Astrocyte of the cerebellum (primary cell): ENCODE results near the gene TGFB3.

Source experiments
- DNase-seq: peaks from one replicate; pipeline ENCODE4 v3.0.0-alpha.2; 2011; ENCODE audit warnings: low read depth
- H3K4me3 ChIP-seq: 2 replicates; pipeline ENCODE4 v1.5.1; 2011; ENCODE audit warnings: mild to moderate bottlenecking, low read depth, low read length, moderate library complexity
- in situ Hi-C: cut with HindIII; loops from 2 replicates; pipeline ENCODE4 v1.10.0; 2017; ENCODE audit warnings: low sequenced_read_pairs
- TF ChIP-seq, protein P1 (sequence below): IDR thresholded peaks from 2 replicates; pipeline ENCODE4 v1.5.1; 2012; ENCODE audit warnings: low read length, low read depth, moderate library complexity, mild to moderate bottlenecking; ENCODE audit errors: missing control alignments

The TGFB3 gene

GRCh38 chr14:76002383-76002782 lies 20.6 kb upstream of the TGFB3 start:
- in situ Hi-C loops = no loop called here
- DNase-seq = no peak
- H3K4me3 ChIP-seq = no peak overlapping the region
- TF ChIP-seq, protein P1, sequence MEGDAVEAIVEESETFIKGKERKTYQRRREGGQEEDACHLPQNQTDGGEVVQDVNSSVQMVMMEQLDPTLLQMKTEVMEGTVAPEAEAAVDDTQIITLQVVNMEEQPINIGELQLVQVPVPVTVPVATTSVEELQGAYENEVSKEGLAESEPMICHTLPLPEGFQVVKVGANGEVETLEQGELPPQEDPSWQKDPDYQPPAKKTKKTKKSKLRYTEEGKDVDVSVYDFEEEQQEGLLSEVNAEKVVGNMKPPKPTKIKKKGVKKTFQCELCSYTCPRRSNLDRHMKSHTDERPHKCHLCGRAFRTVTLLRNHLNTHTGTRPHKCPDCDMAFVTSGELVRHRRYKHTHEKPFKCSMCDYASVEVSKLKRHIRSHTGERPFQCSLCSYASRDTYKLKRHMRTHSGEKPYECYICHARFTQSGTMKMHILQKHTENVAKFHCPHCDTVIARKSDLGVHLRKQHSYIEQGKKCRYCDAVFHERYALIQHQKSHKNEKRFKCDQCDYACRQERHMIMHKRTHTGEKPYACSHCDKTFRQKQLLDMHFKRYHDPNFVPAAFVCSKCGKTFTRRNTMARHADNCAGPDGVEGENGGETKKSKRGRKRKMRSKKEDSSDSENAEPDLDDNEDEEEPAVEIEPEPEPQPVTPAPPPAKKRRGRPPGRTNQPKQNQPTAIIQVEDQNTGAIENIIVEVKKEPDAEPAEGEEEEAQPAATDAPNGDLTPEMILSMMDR = no peak

- H3K4me3 ChIP-seq = no peak overlapping the region
- in situ Hi-C loops = no loop called here
- TF ChIP-seq, protein P1 = no peak
- DNase-seq = no peak
Measured at GRCh38 chr14:75999511-76000190, 17.9 kb upstream of the TGFB3 start.

GRCh38 chr14:75996488-75996887 lies 14.7 kb upstream of the TGFB3 start:
- DNase-seq = no peak
- in situ Hi-C loops = no loop called here
- TF ChIP-seq, protein P1 = no peak
- H3K4me3 ChIP-seq = no peak overlapping the region

GRCh38 chr14:75995372-75996041 lies 13.7 kb upstream of the TGFB3 start:
- TF ChIP-seq, protein P1 = no peak
- DNase-seq = no peak
- no peak overlapping the region for H3K4me3 ChIP-seq
- in situ Hi-C loops = no loop called here

DNA sequence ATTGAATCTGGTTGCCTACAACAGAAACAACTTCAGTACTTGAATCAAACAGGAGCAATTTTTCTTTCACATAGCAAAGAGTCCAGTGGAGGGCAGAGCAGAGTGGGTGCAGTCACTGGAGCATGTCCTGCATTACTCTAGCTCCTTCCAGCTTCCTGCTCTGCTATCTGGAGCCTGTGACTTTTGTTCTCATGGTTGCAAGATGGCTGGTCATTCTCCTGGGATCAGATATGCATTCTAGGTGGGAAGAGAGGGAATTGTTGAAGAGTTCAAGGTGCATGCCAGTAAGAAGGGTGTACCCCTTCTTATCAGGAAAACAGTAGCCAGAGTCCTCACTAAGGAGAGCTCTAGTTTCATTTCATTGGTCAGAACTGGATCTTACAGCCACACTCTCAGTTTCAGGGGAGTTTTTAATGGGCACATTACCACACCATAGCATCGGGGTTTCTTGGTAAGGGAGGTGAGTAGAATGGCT lies 11.8 kb upstream of the TGFB3 start:
- DNase-seq = no peak
- no peak overlapping the region for H3K4me3 ChIP-seq
- TF ChIP-seq, protein P1 = no peak
- in situ Hi-C loops = no loop called here

DNA sequence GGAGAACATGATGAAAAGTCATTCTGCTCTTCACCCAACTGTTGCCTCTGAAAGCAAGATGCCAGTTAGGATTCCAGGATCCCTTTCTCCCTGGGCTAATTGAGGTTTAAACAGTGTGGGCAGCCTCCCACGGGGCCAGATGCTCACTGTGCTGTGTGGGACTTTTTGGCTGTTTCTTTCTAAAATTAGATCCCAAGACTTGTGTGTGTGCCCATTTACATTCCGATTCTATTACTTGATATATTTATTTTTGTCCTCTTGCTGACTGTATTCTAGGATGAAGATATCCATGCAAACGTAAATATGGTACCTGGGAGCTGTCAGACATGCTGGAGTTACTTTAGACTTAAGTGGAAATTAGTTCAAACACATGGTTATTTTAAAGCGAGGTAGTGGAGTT lies 10.0 kb upstream of the TGFB3 start:
- TF ChIP-seq, protein P1 = no peak
- in situ Hi-C loops = no loop called here
- H3K4me3 ChIP-seq = no peak overlapping the region
- DNase-seq = no peak
